ENCODE data around the gene ARRDC5. TPM values are rescaled to one million over a fixed set of nuclear protein-coding genes. Genes with fewer than 3 reads are reported as not detected.
A peak's percentile ranks its signal among the peaks of the same experiment; 100 is the strongest.

The ARRDC5 gene
- total RNA-seq, 2 donors from 2014 or later = 1.6 to 2.2 TPM

DNA sequence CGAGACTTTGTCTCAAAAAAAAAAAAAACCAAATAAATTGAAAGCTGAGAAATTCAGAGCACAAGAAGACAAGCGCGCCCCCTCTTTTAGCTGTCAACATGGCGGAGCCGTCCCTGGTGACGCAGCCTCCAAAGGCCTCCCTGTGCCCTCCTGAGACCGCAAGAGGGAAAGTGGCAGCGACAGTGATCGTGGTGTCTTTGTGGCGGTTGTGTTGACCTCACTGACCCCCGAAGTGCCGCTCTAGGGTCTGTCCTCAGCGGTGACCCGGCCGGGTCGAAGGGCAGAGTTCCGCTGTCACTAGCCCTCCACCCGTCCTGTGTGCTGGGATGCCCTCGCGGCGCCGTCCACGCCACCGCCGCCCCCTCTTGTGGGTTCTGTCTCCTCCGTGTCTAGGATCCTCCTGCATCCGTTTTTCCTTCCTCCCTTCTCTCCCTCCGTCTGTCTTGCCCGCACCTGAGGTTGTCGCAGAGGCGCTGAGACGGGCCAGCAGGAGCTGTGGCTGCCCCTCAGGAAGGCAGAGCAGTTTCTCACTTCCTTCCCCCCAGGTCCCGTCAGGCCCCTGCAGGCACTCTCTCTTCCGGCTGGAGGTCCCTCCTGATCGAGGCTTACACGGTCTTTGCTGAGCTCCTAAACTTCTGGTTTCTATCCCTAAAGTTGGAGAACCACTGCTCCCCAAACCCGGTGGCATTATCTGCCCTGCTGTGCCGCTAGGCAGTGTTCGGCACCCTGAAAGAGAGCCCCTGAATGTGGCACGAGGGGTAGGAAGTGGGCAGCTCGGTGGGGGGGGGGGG, 13.8 kb upstream of the ARRDC5 start:
- DNase-seq (ENCODE audit: low spot score) (peak; percentile 67), ATAC-seq (peak; percentile 60 to 64)
- Mint-ChIP-seq H3K36me3 (peaks cover 16% of the 10 kb centered on the region), H3K27ac (peak overlapping the region; percentile 94 to 97), H3K4me1 (ENCODE audit: low read depth in 2 of 2) (peaks cover 49 to 51% of the 10 kb centered on the region in 2 donors), H3K4me3 (peak overlapping the region; percentile 100), H3K9me3 (no peaks in the 10 kb centered on the region), H3K27me3 (no peaks in the 10 kb centered on the region)

- ATAC-seq = peak; percentile 77 to 79
- DNase-seq (ENCODE audit: low spot score) = peak; percentile 77
- Mint-ChIP-seq H3K36me3 (peaks cover 13% of the 10 kb centered on the region), H3K9me3 (no peaks in the 10 kb centered on the region), H3K4me1 (ENCODE audit: low read depth in 2 of 2) (peaks cover 52 to 57% of the 10 kb centered on the region in 2 donors), H3K4me3 (peak overlapping the region; percentile 100), H3K27me3 (no peaks in the 10 kb centered on the region), H3K27ac (peak overlapping the region; percentile 94 to 97)
Measured at GRCh38 chr19:4914736-4915501, 12.2 kb upstream of the ARRDC5 start.

DNA sequence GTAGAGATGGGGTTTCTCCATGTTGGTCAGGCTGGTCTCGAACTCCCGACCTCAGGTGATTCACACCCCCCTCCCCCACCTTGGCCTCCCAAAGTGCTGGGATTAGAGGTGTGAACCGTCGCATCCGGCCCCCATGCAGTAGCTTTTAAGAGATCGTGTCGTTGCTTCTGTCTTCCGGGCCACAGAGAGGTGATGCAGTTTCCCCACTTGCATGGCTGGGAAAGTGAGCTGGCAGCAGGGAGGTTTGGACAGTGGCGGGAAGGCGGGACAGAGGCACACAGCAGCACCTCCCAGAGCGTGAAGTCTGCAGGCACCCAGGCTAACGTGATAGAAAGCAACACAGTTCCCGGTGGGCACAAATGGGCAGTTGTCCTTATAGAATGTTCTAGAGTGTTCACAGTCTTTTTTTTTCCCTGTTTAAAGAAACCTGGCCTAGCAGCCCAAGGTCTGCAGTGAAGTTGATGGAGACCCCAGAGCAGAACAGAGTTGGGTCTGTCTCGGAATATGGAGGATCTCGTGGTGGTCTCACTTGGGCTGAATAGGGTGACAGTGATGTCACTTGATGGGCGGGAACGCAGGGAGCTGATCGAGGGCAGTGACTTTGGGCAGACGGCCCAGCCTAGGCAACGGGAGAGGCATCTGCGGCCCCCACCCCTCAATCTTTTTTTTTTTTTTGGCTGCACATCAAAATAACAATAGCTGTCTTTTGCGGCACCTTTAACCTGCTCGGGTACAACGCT, 11.5 kb upstream of the ARRDC5 start:
- peaks cover 52 to 57% of the 10 kb centered on the region in 2 donors for H3K4me1 Mint-ChIP-seq (ENCODE audit: low read depth in 2 of 2)
- peak overlapping the region; percentile 100 for H3K4me3 Mint-ChIP-seq
- ATAC-seq = no peak
- DNase-seq (ENCODE audit: low spot score) = no peak
- peaks cover 13% of the 10 kb centered on the region for H3K36me3 Mint-ChIP-seq
- no peaks in the 10 kb centered on the region for H3K9me3 Mint-ChIP-seq
- no peaks in the 10 kb centered on the region for H3K27me3 Mint-ChIP-seq
- peak overlapping the region; percentile 94 to 97 for H3K27ac Mint-ChIP-seq

DNA sequence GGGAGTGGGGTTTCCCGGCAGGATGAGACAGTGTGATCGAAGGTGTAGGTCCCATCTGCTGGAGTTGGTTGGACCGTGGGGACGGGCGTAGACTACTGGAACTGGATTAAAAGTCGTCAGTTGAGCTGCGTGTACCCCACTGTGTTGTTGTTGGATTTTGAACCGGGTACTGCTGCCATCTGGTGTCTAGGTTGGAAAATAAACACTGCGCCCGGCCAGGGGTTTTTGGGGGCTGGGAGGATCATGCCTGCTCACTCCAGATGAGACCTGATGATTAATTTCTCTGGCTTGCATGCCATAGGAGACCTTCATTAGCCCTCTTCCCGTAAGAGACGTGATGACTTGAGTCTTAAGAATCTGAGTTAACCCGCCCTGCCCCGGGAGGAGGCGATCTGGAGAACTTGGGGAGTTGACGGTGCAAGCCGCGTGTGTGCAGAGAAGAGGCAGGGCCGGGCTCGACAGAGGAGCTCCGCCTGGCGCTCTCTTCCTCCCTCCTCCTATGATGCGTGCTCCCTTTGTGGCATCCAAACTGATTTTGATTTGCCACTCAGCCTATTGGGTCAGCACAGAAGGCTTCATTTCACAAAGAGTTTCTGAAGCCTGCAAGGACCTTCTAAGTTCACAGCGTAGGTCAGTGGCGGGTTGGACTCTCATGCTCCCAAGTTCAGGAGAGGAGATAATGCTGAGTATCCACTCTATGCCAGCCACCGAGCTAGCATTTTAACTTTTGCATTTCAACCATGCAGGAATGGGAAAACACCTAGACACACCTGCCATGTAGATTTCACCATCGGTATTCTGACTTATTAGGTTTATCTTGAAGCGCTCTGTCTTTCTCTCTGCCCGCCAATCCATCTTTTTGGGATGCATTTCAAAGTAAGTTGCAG, 9.3 kb upstream of the ARRDC5 start:
- ATAC-seq (no peak), DNase-seq (ENCODE audit: low spot score) (no peak)
- Mint-ChIP-seq H3K27me3 (no peaks in the 10 kb centered on the region), H3K4me3 (peak overlapping the region; percentile 100), H3K4me1 (ENCODE audit: low read depth in 2 of 2) (peaks cover 57 to 59% of the 10 kb centered on the region in 2 donors), H3K27ac (peak overlapping the region; percentile 63 to 97), H3K36me3 (peaks cover 13% of the 10 kb centered on the region), H3K9me3 (no peaks in the 10 kb centered on the region)

DNA sequence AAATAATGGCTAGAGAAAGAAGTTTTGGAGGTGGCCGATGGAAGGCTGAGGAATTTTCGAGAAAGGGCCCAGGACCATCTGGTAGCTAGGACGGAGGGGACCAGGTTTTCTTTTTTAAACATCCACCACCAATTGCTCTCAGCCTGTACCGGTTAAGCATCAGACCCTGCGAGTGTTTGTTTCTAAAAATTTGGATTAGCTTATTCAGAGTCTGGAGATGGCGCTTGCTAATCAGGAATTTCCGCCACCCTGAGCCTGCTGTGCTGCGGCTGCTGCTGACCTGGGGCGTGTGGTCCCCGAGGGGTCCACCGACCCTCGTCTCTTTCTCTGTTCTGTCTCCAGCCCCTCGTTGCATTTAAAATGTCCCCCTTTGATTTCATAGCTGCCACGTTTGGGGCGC, 8.6 kb upstream of the ARRDC5 start:
- DNase-seq (ENCODE audit: low spot score) = no peak
- peaks cover 52 to 54% of the 10 kb centered on the region in 2 donors for H3K4me1 Mint-ChIP-seq (ENCODE audit: low read depth in 2 of 2)
- H3K9me3 Mint-ChIP-seq = no peaks in the 10 kb centered on the region
- H3K27me3 Mint-ChIP-seq = no peaks in the 10 kb centered on the region
- ATAC-seq = no peak
- H3K4me3 Mint-ChIP-seq = peak overlapping the region; percentile 100
- peaks cover 13% of the 10 kb centered on the region for H3K36me3 Mint-ChIP-seq
- H3K27ac Mint-ChIP-seq = peak overlapping the region; percentile 63 to 97

- peak overlapping the region; percentile 100 for H3K4me3 Mint-ChIP-seq
- peak overlapping the region; percentile 63 to 97 for H3K27ac Mint-ChIP-seq
- H3K27me3 Mint-ChIP-seq = no peaks in the 10 kb centered on the region
- ATAC-seq = no peak
- no peak for DNase-seq (ENCODE audit: low spot score)
- H3K36me3 Mint-ChIP-seq = peaks cover 13% of the 10 kb centered on the region
- H3K4me1 Mint-ChIP-seq (ENCODE audit: low read depth in 2 of 2) = peaks cover 48 to 51% of the 10 kb centered on the region in 2 donors
- no peaks in the 10 kb centered on the region for H3K9me3 Mint-ChIP-seq
Measured at GRCh38 chr19:4910594-4911281, 8.0 kb upstream of the ARRDC5 start.

- no peaks in the 10 kb centered on the region for H3K27me3 Mint-ChIP-seq
- peaks cover 13% of the 10 kb centered on the region for H3K36me3 Mint-ChIP-seq
- DNase-seq (ENCODE audit: low spot score) (peak; percentile 97), ATAC-seq (peak; percentile 93 to 97)
- H3K4me3 Mint-ChIP-seq = peak overlapping the region; percentile 100
- H3K27ac Mint-ChIP-seq = peak overlapping the region in 1 of 2 donors; percentile 97
- H3K9me3 Mint-ChIP-seq = no peaks in the 10 kb centered on the region
- H3K4me1 Mint-ChIP-seq (ENCODE audit: low read depth in 2 of 2) = peaks cover 42 to 47% of the 10 kb centered on the region in 2 donors
Measured at GRCh38 chr19:4909897-4910593, 7.3 kb upstream of the ARRDC5 start.

DNA sequence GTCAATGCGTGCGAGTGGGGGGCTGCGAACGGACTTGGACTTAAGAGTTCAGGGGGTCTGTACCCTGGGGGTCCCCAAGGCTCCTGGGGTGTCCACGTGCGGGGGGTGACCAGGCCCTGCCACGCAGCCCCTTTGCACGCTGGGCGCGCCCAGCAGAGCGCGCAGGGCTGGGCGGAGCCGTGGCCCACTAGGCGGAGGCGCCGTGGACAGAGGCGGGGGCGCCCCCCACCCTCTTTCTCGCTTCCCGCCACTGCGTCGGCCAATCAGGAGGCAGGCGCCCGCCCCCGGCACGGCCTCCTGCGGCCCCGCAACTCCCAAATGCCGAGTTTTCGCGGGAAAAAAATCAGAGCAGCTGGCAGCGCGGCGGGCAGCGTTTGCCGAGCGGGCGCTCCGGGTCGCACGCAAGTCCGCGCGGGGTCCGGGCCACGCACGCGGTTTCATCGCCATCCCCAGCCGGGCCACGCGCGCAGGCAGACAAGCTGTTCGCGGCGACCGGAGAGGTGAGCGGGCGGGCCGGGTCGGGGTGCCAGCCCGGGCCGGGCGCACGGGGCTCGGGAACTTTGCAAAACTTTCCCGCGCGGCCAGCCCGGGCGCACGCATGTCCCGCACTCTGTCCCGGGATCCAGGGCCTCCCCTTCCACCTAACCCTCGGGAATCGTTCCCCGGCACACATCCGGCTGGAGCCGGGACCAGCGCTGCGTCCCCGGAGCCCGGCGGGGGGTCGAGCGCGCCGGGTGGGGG, 6.6 kb upstream of the ARRDC5 start, which contains the start of gene UHRF1:
Gene UHRF1 (plus strand): TSS at position 346 of the 741 bp plus-strand sequence. CDS start 1,385 bp downstream, outside the sequence.
- Mint-ChIP-seq H3K9me3 (no peaks in the 10 kb centered on the region), H3K27ac (peak within 1 kb of the TSS in 1 of 2 donors; percentile 97)

GRCh38 chr19:4908781-4909155, 6.1 kb upstream of the ARRDC5 start:
- DNase-seq (ENCODE audit: low spot score) (no peak), ATAC-seq (no peak)
- no peaks in the 10 kb centered on the region for H3K9me3 Mint-ChIP-seq
- H3K27me3 Mint-ChIP-seq = no peaks in the 10 kb centered on the region
- peaks cover 29 to 34% of the 10 kb centered on the region in 2 donors for H3K4me1 Mint-ChIP-seq (ENCODE audit: low read depth in 2 of 2)
- no peak overlapping the region for H3K27ac Mint-ChIP-seq
- peak overlapping the region; percentile 39 for H3K4me3 Mint-ChIP-seq
- peaks cover 5% of the 10 kb centered on the region for H3K36me3 Mint-ChIP-seq

More for the DNA sequence above, 6.6 kb upstream of the ARRDC5 start, which contains the start of gene UHRF1:
- peaks cover 34 to 40% of the 10 kb centered on the region in 2 donors for H3K4me1 Mint-ChIP-seq (ENCODE audit: low read depth in 2 of 2)
- DNase-seq (ENCODE audit: low spot score) = peak; percentile 80
- no peaks in the 10 kb centered on the region for H3K27me3 Mint-ChIP-seq
- ATAC-seq = peak; percentile 72 to 74
- H3K36me3 Mint-ChIP-seq = peaks cover 9% of the 10 kb centered on the region
- peak within 1 kb of the TSS; percentile 100 for H3K4me3 Mint-ChIP-seq

DNA sequence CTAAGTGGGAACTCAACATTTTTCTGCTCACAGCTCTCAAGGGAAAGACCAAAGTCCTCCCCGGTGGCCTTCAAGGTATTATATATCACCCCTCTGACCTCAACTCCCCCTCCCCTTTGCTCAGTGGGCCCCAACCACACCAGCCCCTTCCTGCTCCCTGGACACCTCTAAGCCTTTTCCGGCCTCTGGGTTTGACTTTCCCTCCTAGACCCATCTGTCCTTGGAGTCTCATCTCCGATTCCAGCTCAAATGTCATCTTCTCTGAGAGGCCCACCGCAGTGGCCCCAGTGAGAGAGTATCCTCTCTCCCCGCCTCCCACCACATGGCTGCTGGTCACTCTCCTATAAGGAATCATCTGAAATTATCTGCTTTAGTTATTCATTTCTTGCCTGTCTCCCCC, 5.7 kb upstream of the ARRDC5 start:
- DNase-seq (ENCODE audit: low spot score) (no peak), ATAC-seq (no peak)
- Mint-ChIP-seq H3K27ac (no peak overlapping the region), H3K27me3 (no peaks in the 10 kb centered on the region), H3K4me3 (peak overlapping the region; percentile 50), H3K9me3 (no peaks in the 10 kb centered on the region), H3K4me1 (ENCODE audit: low read depth in 2 of 2) (peaks cover 25 to 33% of the 10 kb centered on the region in 2 donors), H3K36me3 (peaks cover 5% of the 10 kb centered on the region)

DNA sequence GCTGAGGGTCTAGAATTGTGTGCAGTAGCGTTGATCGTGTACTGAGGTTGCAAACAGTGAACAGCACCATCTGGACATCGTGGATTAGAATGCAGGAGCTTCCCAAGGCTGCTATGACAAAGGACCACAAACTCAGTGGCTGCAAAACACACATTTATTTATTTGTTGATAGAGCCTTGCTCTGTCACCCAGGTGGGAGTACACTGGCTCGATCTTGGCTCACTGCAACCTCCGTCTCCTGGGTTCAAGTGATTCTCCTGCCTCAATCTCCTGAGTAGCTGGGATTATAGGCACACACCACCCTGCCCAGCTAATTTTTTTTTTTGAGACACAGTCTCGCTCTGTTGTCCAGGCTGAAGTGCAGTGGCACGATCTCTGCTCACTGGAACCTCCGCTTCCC, 4.3 kb upstream of the ARRDC5 start:
- H3K27me3 Mint-ChIP-seq = no peaks in the 10 kb centered on the region
- no peak overlapping the region for H3K27ac Mint-ChIP-seq
- H3K4me1 Mint-ChIP-seq (ENCODE audit: low read depth in 2 of 2) = peaks cover 11 to 20% of the 10 kb centered on the region in 2 donors
- DNase-seq (ENCODE audit: low spot score) (no peak), ATAC-seq (no peak)
- H3K4me3 Mint-ChIP-seq = no peak overlapping the region
- H3K36me3 Mint-ChIP-seq = peaks cover 5% of the 10 kb centered on the region
- no peaks in the 10 kb centered on the region for H3K9me3 Mint-ChIP-seq

Data from natural killer cell treated with Interleukin-12 subunit alpha and Interleukin-12 subunit beta and Interleukin-15 and Interleukin-18, amount 100 ng/mL, for 72 hours (primary cell).